Left forelimb (tissue), 1 donor: ENCODE results near the gene HMGN4.
"Not testable (repeated sequence)": the region's sequence is repeated elsewhere in the genome, so short reads cannot be mapped to it uniquely, and the experiment has no call there.

Experiments used
- DNase-seq: peaks from one replicate; pipeline ENCODE4 v3.0.0-alpha.2; 2018; ENCODE audit warnings: low spot score

HMGN4 gene

DNA sequence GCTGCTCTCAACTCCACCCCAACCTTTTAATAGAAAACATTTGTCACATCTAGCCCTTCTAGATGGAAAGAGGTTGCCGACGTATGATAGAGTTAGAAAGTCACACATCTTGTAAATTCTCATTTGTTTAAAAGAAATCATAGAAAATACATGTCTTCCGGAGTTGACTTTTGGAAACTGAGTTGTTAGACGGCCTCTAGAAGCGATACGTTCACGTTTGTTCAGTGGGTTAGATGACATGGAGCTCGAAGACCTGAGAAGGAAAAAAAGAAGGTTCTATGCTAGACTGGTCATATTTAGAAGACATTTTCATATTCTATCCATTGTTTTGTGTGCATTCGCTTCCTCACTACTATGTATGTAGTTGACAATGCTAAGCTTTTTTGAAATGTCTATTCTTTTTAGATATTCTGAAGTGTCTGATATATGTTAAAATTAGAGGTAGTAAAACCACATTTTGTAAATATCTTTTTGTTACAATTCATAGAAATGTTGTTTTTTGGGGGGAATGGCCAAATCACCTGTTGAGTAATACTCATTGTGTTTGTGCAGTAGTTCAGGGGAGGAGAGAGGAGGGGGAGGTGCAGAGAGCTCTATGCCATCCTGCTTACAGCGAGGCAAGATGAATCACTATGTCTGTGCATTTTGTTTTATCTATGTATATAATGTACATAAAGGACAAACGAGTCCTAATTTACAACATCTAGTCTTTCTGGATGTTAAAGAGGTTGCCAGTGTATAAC, 15.5 kb upstream of the HMGN4 start:
- not testable (repeated sequence) for DNase-seq

DNA sequence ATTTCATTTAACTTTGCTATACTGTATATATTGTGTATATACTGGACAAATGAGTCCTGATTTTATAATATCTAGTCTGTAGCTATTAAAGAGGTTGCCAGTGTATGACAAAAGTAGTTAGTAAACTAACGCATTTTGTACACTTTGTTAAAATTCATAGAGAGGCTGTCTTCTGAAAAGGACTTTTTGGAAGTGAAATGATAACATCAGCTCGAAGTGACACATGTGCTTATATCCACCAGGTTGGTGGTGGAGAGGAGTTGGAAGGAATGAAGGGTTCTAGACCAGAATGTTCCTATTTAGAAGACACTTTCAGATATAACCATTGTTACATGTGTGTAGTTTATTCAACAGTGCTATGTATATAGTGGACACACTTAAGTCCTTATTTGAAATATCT, 13.9 kb upstream of the HMGN4 start:
- DNase-seq, result not testable (repeated sequence)

GRCh38 chr6:26524722-26525370, 13.3 kb upstream of the HMGN4 start:
- DNase-seq, result no peak

DNA sequence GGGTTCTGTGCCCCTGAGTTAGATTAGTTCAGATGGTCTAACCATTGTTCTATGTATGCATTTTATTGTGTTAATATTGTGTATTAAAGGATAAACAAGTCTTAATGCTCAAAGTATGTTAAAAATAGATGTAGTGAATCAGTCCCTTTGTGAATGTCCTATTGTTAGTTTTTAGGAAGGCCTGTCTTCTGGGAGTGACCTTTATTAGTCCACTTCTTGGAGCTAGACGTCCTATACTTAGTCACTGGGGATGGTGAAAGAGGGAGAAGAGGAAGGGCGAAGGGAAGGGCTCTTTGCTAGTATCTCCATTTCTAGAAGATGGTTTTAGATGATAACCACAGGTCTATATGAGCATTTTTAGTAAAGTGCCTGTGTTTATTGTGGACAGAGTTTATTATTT, 12.3 kb upstream of the HMGN4 start:
- no peak for DNase-seq

- no peak for DNase-seq
Observed at GRCh38 chr6:26526928-26527327, 11.2 kb upstream of the HMGN4 start.

DNA sequence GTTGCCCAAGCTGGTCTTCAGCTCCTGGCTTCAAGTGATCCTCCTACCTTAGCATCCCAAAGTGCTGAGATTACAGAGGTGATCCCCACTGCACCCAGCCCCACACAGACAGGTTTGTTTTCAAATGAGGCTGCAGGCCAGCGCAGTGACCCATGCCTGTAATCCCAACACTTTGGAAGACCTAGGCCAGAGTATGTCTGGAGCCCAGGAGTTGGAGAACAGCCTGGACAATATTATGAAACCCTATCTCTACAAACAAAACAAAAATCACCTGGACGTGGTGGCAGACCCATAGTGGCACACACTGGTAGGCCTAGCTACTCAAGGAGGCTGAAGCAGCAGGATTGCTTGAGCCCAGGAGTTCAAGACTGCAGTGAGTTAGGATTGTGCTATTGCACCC, 8.0 kb upstream of the HMGN4 start:
- DNase-seq, result no peak

- no peak for DNase-seq
Observed at GRCh38 chr6:26531897-26532296, 6.3 kb upstream of the HMGN4 start.

DNA sequence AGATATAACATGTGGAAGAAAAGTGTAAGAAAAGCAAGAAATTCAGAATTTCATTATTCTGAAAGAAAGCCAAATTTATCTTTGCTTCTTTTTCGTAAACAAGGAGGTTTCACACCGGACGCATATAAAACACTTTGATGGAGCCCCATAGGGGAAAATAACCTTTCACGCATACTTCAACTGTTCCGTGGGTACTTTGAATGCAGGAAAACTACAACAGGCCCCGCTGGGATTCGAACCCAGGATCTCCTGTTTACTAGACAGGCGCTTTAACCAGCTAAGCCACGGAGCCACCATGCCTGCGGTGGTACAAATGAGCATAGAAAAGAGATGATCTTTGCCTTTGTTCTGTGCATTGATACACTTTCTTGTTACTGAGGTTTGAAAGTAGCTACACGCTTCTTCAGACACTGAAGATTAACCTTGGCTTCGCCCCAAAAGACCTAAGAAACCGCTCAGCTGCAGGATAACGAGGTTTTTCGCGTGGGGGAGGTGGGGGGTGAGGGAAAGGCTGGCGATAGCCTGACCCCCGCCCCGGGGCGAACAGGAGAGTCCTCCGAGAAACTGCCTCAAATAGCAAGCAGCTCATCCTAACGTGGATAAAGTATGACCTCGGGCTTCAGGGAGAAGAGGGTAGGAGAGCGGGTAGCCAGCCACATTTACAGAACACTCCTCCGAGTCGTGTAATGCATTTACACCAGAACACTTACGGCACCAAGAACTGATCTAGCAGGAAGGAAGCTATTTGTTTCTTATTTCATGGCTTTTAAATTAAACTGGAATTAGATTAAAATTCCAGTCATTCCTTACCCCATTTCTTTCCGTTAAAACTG, 5.3 kb upstream of the HMGN4 start:
- peak; percentile 94 for DNase-seq

GRCh38 chr6:26533532-26533931, 4.6 kb upstream of the HMGN4 start:
- DNase-seq, result no peak

GRCh38 chr6:26534681-26535465, 3.3 kb upstream of the HMGN4 start:
- DNase-seq, result no peak

DNA sequence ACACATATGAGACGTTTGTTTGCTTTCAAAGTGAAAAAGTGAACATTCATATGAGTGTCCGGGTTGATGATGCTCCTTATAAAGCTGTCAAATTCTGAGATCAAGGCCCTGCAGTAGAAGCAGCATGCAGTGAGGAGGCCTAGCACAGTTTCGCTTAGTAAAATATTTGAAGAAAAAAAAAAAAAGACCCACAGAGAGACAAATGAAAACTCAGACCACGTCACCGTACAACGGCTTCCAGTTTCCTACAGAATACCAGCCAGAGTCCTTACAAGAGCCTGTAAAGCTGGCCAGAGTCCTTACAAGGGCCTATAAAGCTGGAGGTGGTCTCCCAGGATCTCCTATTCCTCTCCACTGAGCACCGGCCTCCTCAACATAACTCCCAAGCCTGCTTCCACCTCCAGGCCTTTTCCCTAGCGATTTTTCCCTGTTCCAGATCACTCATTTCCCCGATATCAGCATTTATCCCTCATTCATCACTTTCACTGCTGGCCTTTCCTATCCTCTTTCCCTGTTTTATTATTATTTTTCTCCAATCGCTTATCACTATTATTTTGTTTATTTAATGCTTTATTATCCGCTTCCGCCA, 1.5 kb upstream of the HMGN4 start:
- peak; percentile 67 for DNase-seq

- peak; percentile 94 for DNase-seq
Observed at GRCh38 chr6:26537160-26537845, 863 bp upstream of the HMGN4 start.

DNA sequence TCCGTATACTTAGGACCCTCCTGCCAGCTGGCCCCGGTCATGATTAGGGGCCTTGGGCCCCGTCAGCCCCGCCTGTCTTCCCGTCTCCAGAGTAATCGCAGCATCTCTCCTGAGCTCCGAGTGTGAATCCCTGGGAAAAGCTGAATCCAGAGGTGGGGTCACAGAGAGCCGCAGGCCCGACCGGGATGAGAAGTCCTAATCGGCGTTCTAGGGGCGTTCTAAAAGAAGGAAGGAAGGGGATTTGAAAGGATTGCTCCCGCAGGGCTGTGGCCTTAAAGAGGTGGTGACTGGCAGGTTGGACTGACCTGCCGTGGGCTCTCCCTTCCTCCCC, 371 bp downstream of the HMGN4 start:
- DNase-seq, result no peak

- no peak for DNase-seq
Observed at GRCh38 chr6:26539071-26539615, 977 bp downstream of the HMGN4 start.

GRCh38 chr6:26541579-26541978, 3.4 kb downstream of the HMGN4 start:
- DNase-seq, result no peak

DNA sequence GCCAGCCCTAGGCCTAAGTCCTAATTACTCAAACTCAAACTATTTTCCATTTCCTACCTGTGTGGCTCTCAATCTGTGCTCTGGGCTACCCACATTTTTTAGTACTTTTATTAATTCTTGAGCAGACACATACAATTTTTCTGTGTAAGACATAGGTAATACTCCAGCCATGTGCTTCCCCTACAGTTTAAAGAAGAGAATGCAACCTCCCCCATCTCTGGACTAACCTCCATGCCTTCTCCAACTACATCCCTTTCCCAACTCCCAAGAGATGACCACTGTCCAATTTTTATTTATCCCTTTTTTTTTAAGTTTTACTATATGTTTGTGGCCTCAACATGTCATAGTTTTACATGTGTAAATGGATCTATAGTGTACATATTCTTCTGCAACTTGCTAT, 5.8 kb downstream of the HMGN4 start:
- no peak for DNase-seq

- no peak for DNase-seq
Observed at GRCh38 chr6:26544473-26544872, 6.3 kb downstream of the HMGN4 start.

DNA sequence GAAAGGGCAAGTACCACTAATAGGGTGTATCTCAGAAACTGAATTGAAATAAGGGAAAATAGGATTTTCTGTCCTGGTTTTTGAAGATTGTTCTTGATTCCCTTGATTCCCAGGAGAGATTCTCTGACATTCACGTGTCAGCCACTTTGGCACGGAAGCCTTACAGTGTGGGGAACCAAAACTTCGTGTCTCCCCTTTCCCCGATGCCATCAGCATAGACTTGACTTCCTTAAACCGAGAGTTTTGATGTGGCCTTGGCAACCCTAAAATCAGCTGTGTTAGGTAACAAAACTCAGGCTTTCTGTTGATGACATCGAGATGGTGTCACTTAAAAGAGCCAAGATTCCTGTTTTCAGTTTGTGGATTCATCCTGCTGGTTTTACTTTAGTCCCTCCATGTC, 7.5 kb downstream of the HMGN4 start:
- DNase-seq, result no peak

DNA sequence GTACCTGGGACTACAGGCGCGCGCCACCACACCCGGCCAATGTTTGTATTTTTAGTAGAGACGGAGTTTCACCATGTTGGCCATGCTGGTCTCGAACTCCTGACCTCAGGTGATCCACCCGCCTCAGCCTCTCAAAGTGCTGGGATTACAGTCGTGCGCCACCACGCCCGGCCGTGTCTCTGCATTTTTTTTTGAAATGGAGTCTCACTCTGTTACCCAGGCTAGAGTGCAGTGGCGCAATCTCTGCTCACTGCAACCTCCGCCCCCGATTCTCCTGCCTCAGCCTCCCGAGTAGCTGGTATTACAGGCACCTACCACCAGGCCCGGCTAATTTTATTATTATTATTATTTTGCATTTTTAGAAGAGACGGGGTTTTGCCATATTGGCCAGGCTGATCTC, 9.2 kb downstream of the HMGN4 start:
- DNase-seq, result not testable (repeated sequence)

DNA sequence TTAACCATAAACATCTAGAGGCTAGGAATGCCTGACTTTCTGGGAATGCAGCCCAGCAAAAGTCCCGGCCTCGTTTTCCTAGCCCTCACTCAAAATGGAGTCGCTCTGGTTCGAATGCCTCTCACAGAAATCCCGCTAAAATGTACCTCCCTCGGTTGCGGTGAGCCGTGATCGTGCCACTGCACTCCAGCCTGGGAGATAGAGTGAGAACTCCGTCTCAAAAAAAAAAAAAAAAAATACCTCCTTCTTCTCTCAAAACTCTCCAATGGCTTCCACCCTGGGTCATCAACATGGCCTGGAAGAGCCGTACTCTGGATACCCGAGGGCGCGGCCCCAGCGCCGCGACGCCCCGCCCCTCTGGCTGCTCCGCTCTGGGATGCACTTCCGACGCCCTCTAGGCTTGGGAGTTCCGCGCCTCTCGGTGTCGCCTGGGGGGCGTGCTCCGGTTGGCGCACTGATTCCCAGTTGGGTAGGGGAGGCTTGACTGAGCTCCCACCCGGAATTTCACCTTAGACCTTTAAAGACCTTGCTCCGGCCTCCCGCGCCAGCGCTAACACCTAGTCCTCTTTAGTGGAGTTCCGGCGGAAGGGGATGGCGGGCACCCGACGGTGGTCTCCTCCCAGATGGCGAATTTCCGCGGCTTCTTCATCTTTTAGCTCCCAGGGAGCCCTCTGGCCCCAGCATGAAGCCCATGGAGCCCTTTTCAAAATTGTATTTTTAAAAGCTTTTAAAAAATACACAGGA, 12.3 kb downstream of the HMGN4 start:
- peak; percentile 85 for DNase-seq
